Activated CD4-positive, alpha-beta T cell treated with anti-CD3 and anti-CD28 coated beads for 36 hours (primary cell): Measurements from ENCODE around the gene NLGN2. TPM values are rescaled to one million over a fixed set of nuclear protein-coding genes. Genes with fewer than 3 reads are reported as not detected.
"Not testable (repeated sequence)": the region's sequence is repeated elsewhere in the genome, so short reads cannot be mapped to it uniquely, and the experiment has no call there.

Experiments
- ATAC-seq: fragments of 200-7000 bp; cut with Tn5 transposase; one replicate; pipeline ENCODE4 v1.10.0; 2021; ENCODE audit warnings: mild to moderate bottlenecking, moderate library complexity
- CTCF ChIA-PET: fragments of 350-600 bp; sonication (Branson Sonifier 250); formaldehyde crosslinking; loops from one replicate; lab custom pipeline; 2021; ENCODE audit warnings: antibody characterized with exemption; lab: Charles Lee
- POLR2A ChIA-PET: fragments of 350-600 bp; sonication (Branson Sonifier 250); formaldehyde crosslinking; loops from one replicate; lab custom pipeline; 2021; ENCODE audit warnings: antibody characterized with exemption, inconsistent platforms; lab: Charles Lee
- DNase-seq: peaks from one replicate; pipeline ENCODE4 v3.0.0-alpha.2; 2020
- H3K27ac Mint-ChIP-seq: one replicate; pipeline ENCODE4 v1.8.0; 2021; ENCODE audit warnings: mixed read lengths
- H3K27me3 Mint-ChIP-seq: one replicate; pipeline ENCODE4 v1.8.0; 2021; ENCODE audit warnings: mixed read lengths
- H3K36me3 Mint-ChIP-seq: one replicate; pipeline ENCODE4 v1.8.0; 2021; ENCODE audit warnings: low read depth, mixed read lengths
- H3K4me1 Mint-ChIP-seq: one replicate; pipeline ENCODE4 v1.8.0; 2021; ENCODE audit warnings: mixed read lengths
- H3K4me3 Mint-ChIP-seq: one replicate; pipeline ENCODE4 v1.8.0; 2021; ENCODE audit warnings: mild to moderate bottlenecking, moderate library complexity, mixed read lengths
- H3K9me3 Mint-ChIP-seq: one replicate; pipeline ENCODE4 v1.8.0; 2021; ENCODE audit warnings: low read depth, mixed read lengths
- intact Hi-C, 2 experiments: fragments of 100-400 bp; cut with DNase I in 1 of 2; cut with micrococcal nuclease in 1 of 2; formaldehyde crosslinking; loops; one replicate each; pipeline versions ENCODE4 v1.14.2 to v1.15.1; 2022 to 2024; cut with DNase I, micrococcal nuclease
- total RNA-seq, 2 experiments: library from RNA; stranded (reverse); gene quantifications; one replicate each; pipeline ENCODE4 v1.2.3, GENCODE V29; 2021

NLGN2 gene
- total RNA-seq = 1 to 10 TPM; 7.0 to 7.1 TPM

DNA sequence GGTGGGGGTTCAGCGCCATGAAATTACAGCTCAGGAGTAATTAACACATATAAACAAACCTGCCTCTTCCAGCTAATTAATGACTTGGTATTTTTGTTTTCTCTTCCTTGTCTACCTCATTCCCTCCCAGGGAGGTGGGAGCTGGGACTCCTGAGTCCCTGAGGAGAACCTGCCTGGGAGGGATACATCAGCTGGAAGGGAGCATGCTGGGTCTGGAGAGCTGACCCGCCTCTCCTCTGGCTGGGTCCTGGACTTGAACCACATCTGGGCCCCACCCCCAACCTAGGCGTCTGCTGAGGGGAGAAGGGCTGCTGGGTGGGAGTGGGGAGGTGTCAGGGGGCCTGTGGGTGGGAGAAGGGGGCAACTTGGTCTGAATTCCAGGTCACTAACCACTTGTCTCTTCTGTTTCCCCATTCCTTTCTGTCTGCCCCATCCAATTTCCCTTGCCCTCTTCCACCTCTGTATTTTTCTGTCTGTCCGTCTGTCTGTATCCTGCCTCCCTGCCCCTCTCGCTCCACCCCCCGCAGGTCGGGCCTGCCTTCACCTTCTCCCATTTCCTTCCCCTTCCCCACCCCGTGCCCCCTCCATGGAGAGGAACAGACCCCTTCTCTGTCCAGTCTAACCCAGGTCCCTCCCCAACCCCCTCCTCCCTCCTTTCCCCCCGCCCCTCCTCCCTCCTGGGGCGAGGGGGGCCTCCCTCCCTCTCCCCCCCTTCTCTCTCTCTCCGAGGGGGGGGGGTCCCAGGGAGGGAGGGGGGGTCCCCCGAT, at the start of gene NLGN2:
Gene NLGN2 (plus strand): TSS at position 361 of the 767 bp plus-strand sequence. CDS start 411 bp downstream, outside the sequence.
- H3K27me3 Mint-ChIP-seq = peaks cover 2% of the 10 kb centered on the region
- no peaks in the 10 kb centered on the region for H3K36me3 Mint-ChIP-seq
- POLR2A ChIA-PET = interaction anchor here (0.7 kb wide), 1 partner anchor 376 kb away, joined by 4 read pairs; no protein-coding TSS in a partner anchor
- H3K4me3 Mint-ChIP-seq = no peak within 1 kb of the TSS
- no peaks in the 10 kb centered on the region for H3K9me3 Mint-ChIP-seq
- no peak within 1 kb of the TSS for H3K27ac Mint-ChIP-seq
- CTCF ChIA-PET = interaction anchor here (0.6 kb wide), 2 partner anchors 90 to 126 kb away, joined by 3 read pairs; partner anchors contain the start of gene SLC2A4
- ATAC-seq = no peak
- DNase-seq = no peak
- intact Hi-C loops = no loop called here
- H3K4me1 Mint-ChIP-seq = peaks cover 15% of the 10 kb centered on the region

DNA sequence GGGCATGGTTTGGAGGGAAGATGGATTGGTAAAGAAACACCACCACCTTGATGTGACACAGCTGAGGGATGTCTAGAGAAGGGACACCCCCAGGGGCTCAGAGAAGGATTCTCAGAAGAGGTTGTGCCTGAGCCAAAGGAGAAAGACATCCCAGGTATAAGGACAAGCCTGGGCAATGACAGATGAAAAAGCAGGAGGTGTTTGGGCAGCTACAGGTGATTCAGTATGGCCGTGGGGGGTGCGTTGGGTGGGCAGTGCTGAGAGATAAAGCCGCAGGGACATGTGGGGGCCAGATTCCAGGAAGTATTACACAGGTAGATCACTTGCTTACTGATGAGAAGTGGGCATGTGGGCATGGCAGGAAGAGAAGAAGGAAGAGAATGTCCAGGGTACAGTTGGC, 45.7 kb upstream of the NLGN2 start:
- Mint-ChIP-seq H3K4me1 (no peaks in the 10 kb centered on the region), H3K36me3 (no peaks in the 10 kb centered on the region), H3K9me3 (no peaks in the 10 kb centered on the region), H3K27me3 (no peaks in the 10 kb centered on the region), H3K27ac (no peak overlapping the region), H3K4me3 (no peak overlapping the region)
- CTCF ChIA-PET = interaction anchor here (0.6 to 1.6 kb wide), 3 partner anchors 11 to 186 kb away, joined by 3 to 4 read pairs (median 3); no protein-coding TSS in a partner anchor
- ATAC-seq = no peak
- intact Hi-C loops = no loop called here
- DNase-seq = no peak
- POLR2A ChIA-PET = no interaction called here

DNA sequence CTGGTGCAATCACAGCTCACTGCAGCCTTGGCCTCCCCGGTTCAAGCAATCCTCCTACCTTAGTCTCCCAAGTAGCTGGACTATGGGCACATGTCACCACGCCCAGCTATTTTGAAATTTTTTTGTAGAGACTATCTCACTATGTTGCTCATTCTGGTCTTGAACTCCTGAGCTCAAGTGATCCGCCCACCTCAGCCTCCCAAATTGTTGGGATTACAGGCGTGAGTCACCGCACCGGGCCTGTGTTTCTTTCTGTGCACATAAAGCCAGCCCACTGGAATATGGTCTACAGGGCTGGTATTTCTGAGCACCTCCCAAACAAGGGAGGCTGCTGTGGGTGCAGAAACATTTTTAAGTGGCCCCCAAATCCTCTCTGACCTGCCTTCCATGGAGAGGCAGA, 44.3 kb upstream of the NLGN2 start:
- no peaks in the 10 kb centered on the region for H3K36me3 Mint-ChIP-seq
- POLR2A ChIA-PET = no interaction called here
- no peak for DNase-seq
- no peak for ATAC-seq
- H3K4me3 Mint-ChIP-seq = no peak overlapping the region
- no peaks in the 10 kb centered on the region for H3K27me3 Mint-ChIP-seq
- H3K9me3 Mint-ChIP-seq = no peaks in the 10 kb centered on the region
- CTCF ChIA-PET = no interaction called here
- intact Hi-C loops = no loop called here
- no peak overlapping the region for H3K27ac Mint-ChIP-seq
- H3K4me1 Mint-ChIP-seq = no peaks in the 10 kb centered on the region

DNA sequence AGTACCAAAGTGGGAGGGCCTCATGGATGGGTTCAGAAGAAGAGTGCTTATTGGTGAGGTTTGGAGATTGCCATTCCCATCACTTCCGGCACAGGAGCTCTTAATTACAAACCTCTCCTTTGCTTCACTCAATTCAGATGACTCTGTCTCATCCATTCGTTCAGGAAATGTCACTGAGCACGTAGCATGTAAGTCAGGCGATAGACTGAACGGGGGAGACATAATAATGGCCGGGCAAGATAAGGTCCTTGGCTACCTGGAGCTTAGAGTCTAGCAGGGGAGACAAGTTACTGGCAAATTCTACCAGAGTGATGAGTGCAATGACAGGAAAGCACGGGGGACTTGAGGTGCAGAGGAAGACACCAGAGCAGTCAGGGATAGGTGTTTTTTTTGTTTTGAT, 41.7 kb upstream of the NLGN2 start:
- H3K36me3 Mint-ChIP-seq, intact Hi-C loops: not testable (repeated sequence)

DNA sequence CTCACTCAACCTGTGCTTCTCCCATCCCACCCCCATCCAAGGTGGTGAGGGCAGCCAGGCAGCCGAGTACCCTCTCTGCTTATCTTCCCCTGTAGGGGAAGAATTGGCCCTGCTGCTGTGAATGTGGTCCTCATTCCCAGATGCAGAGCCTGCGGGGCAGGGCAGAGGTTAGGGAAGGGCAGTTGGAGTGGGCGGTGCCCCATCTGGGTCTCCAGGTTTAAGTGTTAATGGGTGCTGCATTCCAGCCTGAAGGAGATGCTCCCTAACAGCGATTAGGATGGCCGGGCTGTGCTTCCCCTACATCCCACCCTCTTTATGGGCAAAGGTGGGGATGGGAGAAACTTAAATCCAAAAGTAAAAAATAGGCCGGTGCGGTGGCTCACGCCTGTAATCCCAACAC, 40.6 kb upstream of the NLGN2 start:
- no peak overlapping the region for H3K4me3 Mint-ChIP-seq
- no peaks in the 10 kb centered on the region for H3K27me3 Mint-ChIP-seq
- intact Hi-C loops = no loop called here
- ChIA-PET CTCF (no interaction called here), POLR2A (no interaction called here)
- H3K36me3 Mint-ChIP-seq = no peaks in the 10 kb centered on the region
- no peak overlapping the region for H3K27ac Mint-ChIP-seq
- ATAC-seq = no peak
- H3K9me3 Mint-ChIP-seq = no peaks in the 10 kb centered on the region
- H3K4me1 Mint-ChIP-seq = no peaks in the 10 kb centered on the region
- DNase-seq = no peak

More for the DNA sequence above, 41.7 kb upstream of the NLGN2 start:
- H3K4me3 Mint-ChIP-seq, H3K27me3 Mint-ChIP-seq, H3K4me1 Mint-ChIP-seq, DNase-seq, H3K9me3 Mint-ChIP-seq, ATAC-seq, CTCF ChIA-PET, POLR2A ChIA-PET, H3K27ac Mint-ChIP-seq: not testable (repeated sequence)

DNA sequence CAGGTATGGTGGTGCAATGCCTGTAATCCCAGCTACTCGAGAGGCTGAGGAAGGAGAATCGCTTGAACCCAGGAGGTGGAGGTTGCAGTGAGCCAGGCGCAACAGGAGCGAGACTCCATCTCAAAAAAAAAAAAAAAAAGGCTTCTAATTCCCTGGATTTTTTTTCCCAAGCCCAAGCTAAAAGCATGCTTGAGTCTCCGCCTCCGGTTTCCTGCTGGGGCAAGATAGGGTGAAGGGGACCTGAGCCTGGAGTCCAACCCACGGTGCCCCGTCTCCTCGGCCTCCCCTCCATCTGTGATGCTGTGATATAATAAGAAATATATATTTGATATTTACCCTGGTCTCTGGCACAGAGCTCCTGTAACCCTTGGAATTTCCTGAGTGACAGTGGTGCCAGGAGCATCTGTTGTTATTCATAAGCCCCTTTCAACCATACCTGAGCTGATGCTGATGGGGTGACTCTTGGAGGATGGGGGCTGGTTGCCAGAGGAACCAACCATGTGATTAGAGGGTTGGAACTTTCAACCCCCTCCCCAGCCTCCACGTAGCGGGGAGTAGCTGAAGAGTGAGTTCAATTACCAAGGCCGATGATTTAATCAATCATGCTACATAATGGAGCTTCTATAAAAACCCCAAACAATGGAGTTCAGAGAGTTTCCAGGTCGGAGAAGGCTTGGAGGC, 39.6 kb upstream of the NLGN2 start:
- no peak overlapping the region for H3K27ac Mint-ChIP-seq
- no peaks in the 10 kb centered on the region for H3K9me3 Mint-ChIP-seq
- CTCF ChIA-PET = interaction anchor here (0.8 to 1.2 kb wide), 2 partner anchors 12 to 332 kb away, joined by 3 read pairs; partner anchors contain the start of gene SLC16A13
- intact Hi-C loops = no loop called here
- no peaks in the 10 kb centered on the region for H3K36me3 Mint-ChIP-seq
- ATAC-seq = no peak
- POLR2A ChIA-PET = no interaction called here
- no peak overlapping the region for H3K4me3 Mint-ChIP-seq
- H3K27me3 Mint-ChIP-seq = no peaks in the 10 kb centered on the region
- DNase-seq = no peak
- H3K4me1 Mint-ChIP-seq = no peaks in the 10 kb centered on the region

DNA sequence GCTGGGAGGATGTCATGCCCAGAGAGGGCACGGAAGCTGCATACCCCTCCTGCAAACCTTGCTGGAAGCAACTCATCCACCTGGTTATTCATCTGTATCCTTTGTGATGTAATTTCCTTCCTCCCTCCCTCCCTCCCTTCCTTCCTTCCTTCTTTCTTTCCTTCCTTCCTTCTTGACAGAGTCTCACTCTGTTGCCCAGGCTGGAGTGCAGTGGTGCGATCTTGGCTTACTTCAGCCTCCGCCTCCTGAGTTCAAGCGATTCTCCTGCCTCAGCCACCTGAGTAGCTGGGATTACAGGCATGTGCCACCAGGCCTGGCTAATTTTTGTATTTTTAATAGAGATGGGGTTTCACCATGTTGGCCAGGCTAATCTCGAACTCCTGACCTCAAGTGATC, 39.0 kb upstream of the NLGN2 start:
- H3K27ac Mint-ChIP-seq, intact Hi-C loops, ATAC-seq, DNase-seq, H3K4me3 Mint-ChIP-seq, POLR2A ChIA-PET, H3K4me1 Mint-ChIP-seq, H3K9me3 Mint-ChIP-seq, H3K27me3 Mint-ChIP-seq, H3K36me3 Mint-ChIP-seq: not testable (repeated sequence)
- CTCF ChIA-PET = interaction anchor here (0.8 to 1.2 kb wide), 2 partner anchors 13 to 333 kb away, joined by 3 read pairs; partner anchors contain the start of gene SLC16A13

DNA sequence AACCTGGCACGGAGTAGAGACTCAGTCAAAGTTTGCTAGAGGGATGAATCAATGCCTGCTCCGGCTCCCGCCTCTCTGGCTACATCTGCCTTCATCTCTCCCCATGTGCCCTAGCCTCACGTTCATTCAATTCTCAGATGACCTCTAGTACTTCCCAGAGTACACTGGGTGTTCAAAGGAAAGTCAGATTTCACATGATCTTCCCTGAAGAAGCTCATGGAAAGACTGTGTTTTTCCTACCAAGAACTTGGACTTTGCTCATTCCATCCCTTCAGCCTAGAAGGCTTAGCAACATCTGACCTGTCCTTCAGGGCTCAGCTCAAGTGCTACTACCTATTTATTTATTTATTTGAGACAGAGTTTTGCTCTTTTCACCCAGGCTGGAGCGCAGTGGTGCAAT, 37.8 kb upstream of the NLGN2 start:
- Mint-ChIP-seq H3K4me1 (no peaks in the 10 kb centered on the region), H3K9me3 (no peaks in the 10 kb centered on the region), H3K4me3 (no peak overlapping the region), H3K36me3 (no peaks in the 10 kb centered on the region), H3K27ac (no peak overlapping the region), H3K27me3 (peaks cover 3% of the 10 kb centered on the region)
- CTCF ChIA-PET = interaction anchor here (1.1 to 1.4 kb wide), 3 partner anchors 13 to 40 kb away, joined by 3 to 4 read pairs (median 3); partner anchors contain the start of gene NEURL4
- ATAC-seq (no peak), DNase-seq (no peak)
- POLR2A ChIA-PET = no interaction called here
- intact Hi-C loops = no loop called here

DNA sequence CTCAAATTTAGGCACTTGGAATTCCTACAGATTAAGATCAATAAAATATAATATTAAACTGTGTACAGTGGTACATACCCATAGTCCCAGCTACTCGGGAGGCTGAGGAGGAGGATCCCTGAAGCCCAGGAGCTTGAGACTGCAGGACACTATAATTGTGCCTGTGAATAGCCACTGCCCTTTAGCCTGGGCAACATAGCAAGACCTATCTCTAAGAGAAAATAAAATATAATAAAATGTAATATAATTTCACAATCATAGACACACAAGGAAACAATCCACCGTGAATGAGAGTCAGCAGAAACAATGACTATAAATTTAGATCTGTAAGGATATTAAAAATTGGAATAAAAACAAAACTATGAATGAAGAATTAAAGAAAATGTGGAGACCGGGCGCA, 36.8 kb upstream of the NLGN2 start:
- intact Hi-C loops = no loop called here
- no peaks in the 10 kb centered on the region for H3K9me3 Mint-ChIP-seq
- POLR2A ChIA-PET = interaction anchor here (0.6 kb wide), 1 partner anchor 88 kb away, joined by 5 read pairs; no protein-coding TSS in a partner anchor
- DNase-seq (no peak), ATAC-seq (no peak)
- peaks cover 3% of the 10 kb centered on the region for H3K27me3 Mint-ChIP-seq
- no peaks in the 10 kb centered on the region for H3K4me1 Mint-ChIP-seq
- no peak overlapping the region for H3K4me3 Mint-ChIP-seq
- H3K27ac Mint-ChIP-seq = no peak overlapping the region
- H3K36me3 Mint-ChIP-seq = no peaks in the 10 kb centered on the region
- CTCF ChIA-PET = interaction anchor here (1.1 to 1.4 kb wide), 3 partner anchors 15 to 41 kb away, joined by 3 to 4 read pairs (median 3); partner anchors contain the start of gene NEURL4

DNA sequence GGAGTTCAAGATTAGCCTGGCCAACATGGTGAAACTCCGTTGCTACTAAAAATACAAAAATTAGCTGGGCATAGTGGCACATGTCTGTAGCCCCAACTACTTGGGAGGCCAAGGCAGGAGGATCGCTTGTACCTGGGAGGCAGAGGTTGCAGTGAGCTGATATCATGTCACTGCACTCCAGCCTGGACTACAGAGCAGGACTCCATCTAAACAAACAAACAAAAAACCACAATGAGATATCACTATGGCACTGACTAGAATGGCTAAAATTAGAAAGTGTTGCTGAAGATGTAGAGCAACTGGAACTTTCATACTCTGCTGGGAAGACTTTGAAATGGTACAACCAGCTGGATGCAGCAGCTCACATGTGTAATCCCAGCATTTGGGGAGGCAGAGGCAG, 33.3 kb upstream of the NLGN2 start:
- H3K27me3 Mint-ChIP-seq = peaks cover 9% of the 10 kb centered on the region
- ChIA-PET POLR2A (no interaction called here), CTCF (interaction anchor here (1.3 to 3.0 kb wide), 2 partner anchors 18 to 186 kb away, joined by 6 to 13 read pairs; partner anchors contain the start of gene TMEM95)
- ATAC-seq (no peak), DNase-seq (no peak)
- H3K36me3 Mint-ChIP-seq = no peaks in the 10 kb centered on the region
- H3K9me3 Mint-ChIP-seq = peaks cover 4% of the 10 kb centered on the region
- H3K27ac Mint-ChIP-seq = no peak overlapping the region
- no peak overlapping the region for H3K4me3 Mint-ChIP-seq
- intact Hi-C loops = no loop called here
- H3K4me1 Mint-ChIP-seq = no peaks in the 10 kb centered on the region

DNA sequence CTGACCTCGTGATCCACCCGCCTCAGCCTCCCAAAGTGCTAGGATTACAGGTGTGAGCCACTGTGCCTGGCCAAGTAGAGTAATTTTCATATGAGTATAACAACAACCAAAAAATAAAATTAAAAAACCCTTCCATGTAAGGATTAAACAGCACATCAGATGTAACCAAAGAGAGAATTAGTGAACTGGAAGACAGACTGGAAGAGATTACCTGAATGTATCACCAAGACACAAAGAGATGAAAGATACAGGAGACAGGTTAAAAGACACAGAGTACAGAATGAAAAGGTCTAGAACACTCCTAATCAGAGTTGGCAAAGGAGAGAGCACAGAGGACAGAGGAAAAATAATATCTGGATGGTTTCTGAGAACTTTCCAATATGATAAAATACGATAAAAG, 28.5 kb upstream of the NLGN2 start:
- DNase-seq (no peak), ATAC-seq (no peak)
- no peak overlapping the region for H3K4me3 Mint-ChIP-seq
- H3K36me3 Mint-ChIP-seq = peaks cover 1% of the 10 kb centered on the region
- H3K4me1 Mint-ChIP-seq = peaks cover 4% of the 10 kb centered on the region
- H3K27ac Mint-ChIP-seq = no peak overlapping the region
- CTCF ChIA-PET = no interaction called here
- POLR2A ChIA-PET = interaction anchor here (0.7 kb wide), 1 partner anchor 50 kb away, joined by 3 read pairs; no protein-coding TSS in a partner anchor
- intact Hi-C loops = no loop called here
- peaks cover 4% of the 10 kb centered on the region for H3K9me3 Mint-ChIP-seq
- peaks cover 36% of the 10 kb centered on the region for H3K27me3 Mint-ChIP-seq
